GM12878 (cell line): ENCODE results near the gene CCDC9B. TPM values are rescaled to one million over a fixed set of nuclear protein-coding genes. Genes with fewer than 3 reads are reported as not detected.

Source experiments
- ATAC-seq: fragments of 200-7000 bp; cut with Tn5 transposase; 3 replicates; pipeline ENCODE4 v1.9.1; 2020; ENCODE audit warnings: mild to moderate bottlenecking, moderate library complexity
- BruUV-seq: library from RNA; stranded (reverse); fragments of 400-500 nt; replicated peaks from 2 replicates; lab custom pipeline; 2021; lab: Mats Ljungman, UMichigan
- CTCF ChIA-PET: fragments of 300-600 bp; sonication (Branson Sonifier 250); formaldehyde crosslinking; extraction: SDS; loops from one replicate; lab custom pipeline; 2021; ENCODE audit warnings: inconsistent platforms; lab: Yijun Ruan, JAX
- POLR2A ChIA-PET: fragments of 350-600 bp; formaldehyde crosslinking; extraction: SDS; loops from one replicate; lab custom pipeline; 2021; ENCODE audit warnings: inconsistent platforms; lab: Charles Lee
- RAD21 ChIA-PET: fragments of 300-600 bp; sonication (Branson Sonifier 250); formaldehyde crosslinking; loops from one replicate; lab custom pipeline; 2023; ENCODE audit warnings: antibody characterized with exemption; ENCODE audit not compliant: unreplicated experiment; lab: Charles Lee
- SMC1A ChIA-PET: fragments of 300-600 bp; sonication (Branson Sonifier 250); formaldehyde crosslinking; loops from one replicate; lab custom pipeline; 2023; ENCODE audit not compliant: unreplicated experiment, uncharacterized antibody; lab: Charles Lee
- DNase-seq: peaks from one replicate; pipeline ENCODE4 v3.0.0-alpha.2; 2011; ENCODE audit warnings: low read depth, low spot score
- FAIRE-seq: peaks from 3 replicates; lab custom pipeline; 2011; peaks lifted over from hg19 to GRCh38; lab: Jason Lieb, UNC
- H2AFZ ChIP-seq: 2 replicates; pipeline ENCODE4 v1.6.0; 2011; ENCODE audit warnings: low read depth, low read length, control low read depth; ENCODE audit not compliant: control insufficient read depth
- H3K27ac ChIP-seq: 2 replicates; pipeline ENCODE4 v1.5.1; 2011; ENCODE audit warnings: control low read depth; ENCODE audit not compliant: control insufficient read depth, insufficient read depth
- H3K27me3 ChIP-seq, 2 experiments: replicated peaks in 1 of 2; 2 replicates each; pipeline versions ENCODE4 v1.6.0 to v1.6.1; 2011; ENCODE audit warnings: low read length in 1 of 2; ENCODE audit not compliant: control insufficient read depth in 2 of 2, insufficient read depth in 2 of 2
- H3K36me3 ChIP-seq, 2 experiments: 2 replicates each; pipeline ENCODE4 v1.5.1; 2011; ENCODE audit warnings: low read length in 1 of 2; ENCODE audit not compliant: control insufficient read depth in 2 of 2, insufficient read depth in 2 of 2
- H3K4me1 ChIP-seq: 2 replicates; pipeline ENCODE4 v1.6.1; 2011; ENCODE audit warnings: mild to moderate bottlenecking, low read length, moderate library complexity, mixed read lengths; ENCODE audit not compliant: control insufficient read depth, insufficient read depth
- H3K4me2 ChIP-seq: 2 replicates; pipeline ENCODE4 v1.6.0; 2011; ENCODE audit warnings: control low read depth; ENCODE audit not compliant: control insufficient read depth, insufficient read depth
- H3K4me3 ChIP-seq: fragments of 200-600 bp; sonication (generic); 2 replicates; pipeline ENCODE4 v1.5.1; 2016
- H3K79me2 ChIP-seq: 2 replicates; pipeline ENCODE4 v1.6.0; 2011; ENCODE audit warnings: low read length; ENCODE audit not compliant: control insufficient read depth, insufficient read depth
- H3K9ac ChIP-seq: 2 replicates; pipeline ENCODE4 v1.8.0; 2011; ENCODE audit warnings: low read length, control low read depth, mixed read lengths; ENCODE audit not compliant: control insufficient read depth, insufficient read depth
- H3K9me3 ChIP-seq: replicated peaks from 3 replicates; pipeline ENCODE4 v1.5.1; 2011; ENCODE audit warnings: mild to moderate bottlenecking, low read length; ENCODE audit not compliant: control insufficient read depth, insufficient read depth
- H4K20me1 ChIP-seq: 2 replicates; pipeline ENCODE4 v1.6.0; 2011; ENCODE audit not compliant: control insufficient read depth, insufficient read depth
- ASH2L ChIP-seq: fragments of 300-600, 200-600 bp; sonication (generic); IDR thresholded peaks from 2 replicates; pipeline ENCODE4 v1.6.1; 2017; ENCODE audit warnings: low read depth, mild to moderate bottlenecking, borderline replicate concordance
- BRCA1 ChIP-seq: IDR thresholded peaks from 2 replicates; pipeline ENCODE4 v1.6.1; 2011; ENCODE audit warnings: low read depth, low read length, improper control_type of control experiment
- ESRRA ChIP-seq: IDR thresholded peaks from 2 replicates; pipeline ENCODE4 v1.6.1; 2012; ENCODE audit warnings: mild to moderate bottlenecking, low read length, improper control_type of control experiment
- HDAC6 ChIP-seq: fragments of 200-600 bp; sonication (generic); IDR thresholded peaks from one replicate; pipeline ENCODE4 v1.8.0; 2017; ENCODE audit warnings: antibody characterized with exemption; ENCODE audit not compliant: unreplicated experiment
- KLF5 ChIP-seq: fragments of 450-650 bp; IDR thresholded peaks from 2 replicates; pipeline ENCODE4 v1.6.1; 2014; ENCODE audit warnings: mild to moderate bottlenecking; ENCODE audit not compliant: partially characterized antibody
- NFXL1 ChIP-seq: fragments of 450-650 bp; IDR thresholded peaks from 2 replicates; pipeline ENCODE4 v1.6.1; 2017; ENCODE audit warnings: antibody characterized with exemption, mild to moderate bottlenecking, borderline replicate concordance
- POU2F2 ChIP-seq: IDR thresholded peaks from 3 replicates; pipeline ENCODE4 v1.6.1; 2011; ENCODE audit warnings: low read depth, mild to moderate bottlenecking, low read length, borderline replicate concordance
- RFX5 ChIP-seq: IDR thresholded peaks from 2 replicates; pipeline ENCODE4 v1.6.1; 2011; ENCODE audit warnings: low read depth, low read length, improper control_type of control experiment
- TBL1XR1 ChIP-seq: IDR thresholded peaks from 2 replicates; pipeline ENCODE4 v1.6.1; 2012; ENCODE audit warnings: low read depth, low read length, improper control_type of control experiment
- TCF12 ChIP-seq: IDR thresholded peaks from 2 replicates; pipeline ENCODE4 v1.6.1; 2011; ENCODE audit warnings: low read depth, mild to moderate bottlenecking, low read length
- TCF7 ChIP-seq: IDR thresholded peaks from 2 replicates; pipeline ENCODE4 v1.6.1; 2014; ENCODE audit warnings: antibody characterized with exemption, borderline replicate concordance
- WRNIP1 ChIP-seq: IDR thresholded peaks from 2 replicates; pipeline ENCODE4 v1.6.1; 2011; ENCODE audit warnings: low read depth, low read length, improper control_type of control experiment, borderline replicate concordance
- ZNF274 ChIP-seq: IDR thresholded peaks from one replicate; pipeline ENCODE4 v1.8.0; 2011; ENCODE audit not compliant: insufficient read length, insufficient read depth
- WGBS: methylation state at CpG from one replicate; pipeline ENCODE4 v1.1.6; 2016; ENCODE audit warnings: low lambda C conversion rate; ENCODE audit not compliant: insufficient replicate concordance, insufficient coverage; ENCODE audit errors: missing lambda C conversion rate; 5-methylcytosine and 5-hydroxymethylcytosine counted together
- in situ Hi-C: fragments of 300-500 bp; cut with MboI; formaldehyde crosslinking; loops from 9 replicates; pipeline ENCODE4 v1.14.3; 2018; ENCODE audit warnings: mixed read lengths
- intact Hi-C: fragments of 100-400 bp; cut with micrococcal nuclease; formaldehyde crosslinking; loops from one replicate; pipeline ENCODE4 v1.14.2; 2022; ENCODE audit not compliant: unreplicated experiment
- polyA plus RNA-seq, 11 experiments: library from polyadenylated mRNA; depleted of rRNA in 4 of 11; unstranded in 6 of 11; stranded (reverse) in 5 of 11; fragments of >200 nt; fragmentation: Nextera tagmentation in 4 of 11; fragmentation: Illumina TruSeq in 1 of 11; extraction: Ambion mirVana in 4 of 11; extraction: Trizol in 1 of 11; gene quantifications; 1 replicate in 1 of 11; 2 replicates in 10 of 11; pipeline versions ENCODE4 v1.2.1 to v1.2.3, GENCODE V29; 2011 to 2016; ENCODE audit warnings: inconsistent platforms in 2 of 11, missing spikeins in 2 of 11, low read depth in 1 of 11
- total RNA-seq, 4 experiments: library from RNA; depleted of rRNA in 3 of 4; stranded (reverse); fragments of >200 nt in 3 of 4; fragmentation: Illumina TruSeq in 1 of 4; extraction: Trizol in 1 of 4; gene quantifications; 2 replicates each; pipeline versions ENCODE4 v1.2.1 to v1.2.3, GENCODE V29; 2013 to 2021

The CCDC9B gene
- total and polyA plus RNA-seq, 10 of the 15 experiments (the other 5 are each of a cell fraction or from before 2014, with no cell fraction given) = 0.01 to 0.08 (median 0.03) TPM; not detected in 6

- TF ChIP-seq POU2F2 (no peak), TCF12 (no peak), BRCA1 (no peak)
Observed at GRCh38 chr15:40352281-40352901, 11.7 kb upstream of the CCDC9B start (continued).

- H3K4me2 ChIP-seq = no peak overlapping the region
- intact Hi-C loops (loop anchor here (10.0 kb wide), 1 partner anchor 156 kb away; no protein-coding TSS in a partner anchor), in situ Hi-C loops (loop anchor here (5.0 kb wide), 1 partner anchor 73 kb away; no protein-coding TSS in a partner anchor)
- no peak for FAIRE-seq
- no peak overlapping the region for H2AFZ ChIP-seq
- H4K20me1 ChIP-seq = no peaks in the 10 kb centered on the region
- 36% methylated on average over 5 of the region's 5 CpGs for WGBS
- RAD21 ChIA-PET = no interaction called here
- no peaks in the 10 kb centered on the region for H3K36me3 ChIP-seq
- no peaks in the 10 kb centered on the region for H3K9me3 ChIP-seq
- ATAC-seq = no peak
- no peak for DNase-seq
- H3K4me1 ChIP-seq = no peaks in the 10 kb centered on the region
- TF ChIP-seq RFX5 (no peak), KLF5 (no peak), ZNF274 (no peak), WRNIP1 (no peak), TBL1XR1 (no peak), NFXL1 (no peak), HDAC6 (no peak), ASH2L (no peak), ESRRA (no peak), TCF7 (no peak)
- CTCF ChIA-PET = interaction anchor here (0.7 to 1.1 kb wide), 2 partner anchors 11 to 22 kb away, joined by 3 read pairs; no protein-coding TSS in a partner anchor
- SMC1A ChIA-PET = interaction anchor here (1.1 kb wide), 1 partner anchor 73 kb away, joined by 3 read pairs; no protein-coding TSS in a partner anchor
- no peak overlapping the region for H3K27ac ChIP-seq
- BruUV-seq = no TSS peak
- POLR2A ChIA-PET = no interaction called here
- peaks cover 0 to 2% of the 10 kb centered on the region in 2 experiments; a peak in 1 of 4 replicates for H3K27me3 ChIP-seq
- H3K79me2 ChIP-seq = no peaks in the 10 kb centered on the region
- no peak overlapping the region for H3K9ac ChIP-seq
- H3K4me3 ChIP-seq = no peak overlapping the region
Observed at GRCh38 chr15:40349163-40349562, 8.4 kb upstream of the CCDC9B start.
